ENCODE results near the gene TGFB1. TPM values are rescaled to one million over a fixed set of nuclear protein-coding genes. Genes with fewer than 3 reads are reported as not detected.

The TGFB1 gene
- total and polyA plus RNA-seq, 9 of the 15 experiments (the other 6 are each of a cell fraction or from before 2014, with no cell fraction given): 0.24 to 159 (median 17.2) TPM

GRCh38 chr19:41320185-41320518, 33.6 kb downstream of the TGFB1 start:
- POLR2A ChIA-PET: interaction anchor here (0.7 kb wide), 1 partner anchor 15 kb away, joined by 3 read pairs; no protein-coding TSS in a partner anchor
- no peak overlapping the region for H3K4me2 ChIP-seq (ENCODE audit: insufficient read depth, low read length)
- H3K4me3 ChIP-seq: no peak overlapping the region
- H3K9me3 ChIP-seq (replicated peaks; ENCODE audit: control insufficient read depth, insufficient read depth, low read depth, low read length): no peaks in the 10 kb centered on the region; the same call in 1 of the 2 replicates
- H2AFZ ChIP-seq (ENCODE audit: low read depth, low read length): no peak overlapping the region
- peaks cover 5% of the 10 kb centered on the region for H3K9me1 ChIP-seq (ENCODE audit: control insufficient read depth, insufficient read depth, low read length)
- peaks cover 38 to 48% of the 10 kb centered on the region in 2 experiments for H3K4me1 ChIP-seq (replicated peaks in 1 of 2; ENCODE audit: control insufficient read depth in 2 of 2, insufficient read depth in 2 of 2, low read length in 2 of 2)
- ATAC-seq (no peak), DNase-seq (ENCODE audit: extremely low read depth in 1 of 4, low spot score in 3 of 4) (no peak), FAIRE-seq (no peak)
- TF ChIP-seq POLR2G (IDR thresholded peaks at IDR 0.05; ENCODE audit: low read depth, low read length) (peak; percentile 58; the same call in 1 of the 2 replicates), ZZZ3 (IDR thresholded peaks at IDR 0.05) (no peak), RBFOX2 (IDR thresholded peaks at IDR 0.05; ENCODE audit: low read depth, low read length) (0 out of 2 replicates have a peak, but pooled peaks have one; percentile 37), POLR2A (conservative IDR thresholded peaks at IDR 0.05) (peak; percentile 37; the same call in 1 of the 2 replicates)
- peaks cover 6% of the 10 kb centered on the region; the same call in 1 of the 2 replicates for H4K20me1 ChIP-seq (replicated peaks; ENCODE audit: control insufficient read depth, insufficient read depth, low read length)
- H3K9ac ChIP-seq (ENCODE audit: insufficient read depth in 1 of 2, low read depth in 2 of 2, low read length in 2 of 2): peak overlapping the region in 1 of 2 experiments; percentile 59; a peak in 2 of 4 replicates
- peaks cover 24% of the 10 kb centered on the region; the same call in 2 of the 3 replicates for H3K79me2 ChIP-seq (ENCODE audit: control insufficient read depth, insufficient read depth, low read length)
- no TSS peak for BruUV-seq (replicated peaks)
- intact Hi-C loops (cut with micrococcal nuclease): loop anchor here (5.0 to 10.0 kb wide), 2 partner anchors 117 to 245 kb away; partner anchors contain the start of gene DMAC2
- H3K36me3 ChIP-seq (ENCODE audit: control insufficient read depth, insufficient read depth, low read length): peaks cover 80% of the 10 kb centered on the region
- CTCF ChIA-PET (ENCODE audit: low intra/inter-chr PET ratio): no interaction called here
- H3K27ac ChIP-seq (ENCODE audit: extremely low read depth, low read depth, low read length): no peak overlapping the region
- WGBS (ENCODE audit: insufficient coverage, low coverage, missing lambda C conversion rate): 100% methylated on average over 1 of the region's 11 CpGs
- in situ Hi-C loops (cut with MboI): loop anchor here (25.0 kb wide), 1 partner anchor 242 kb away; no protein-coding TSS in a partner anchor
- H3K27me3 ChIP-seq (ENCODE audit: control insufficient read depth in 2 of 2, insufficient read depth in 2 of 2, low read length in 2 of 2): no peaks in the 10 kb centered on the region
